ENCODE data around the gene CELF2.

The CELF2 gene

GRCh38 chr10:11138314-11139033, 120.8 kb downstream of the CELF2 start:
- Histone ChIP-seq H3K79me1 (ENCODE audit: low read length) (no peaks in the 10 kb centered on the region), H4K5ac (ENCODE audit: low read length) (no peak overlapping the region), H3K9ac (ENCODE audit: low read length) (no peak overlapping the region), H3K36me3 (ENCODE audit: control insufficient read depth, insufficient read depth, low read length) (no peaks in the 10 kb centered on the region), H3K27ac (ENCODE audit: low read depth, low read length) (no peak overlapping the region), H3K27me3 (ENCODE audit: insufficient read depth, low read length, poor library complexity) (no peaks in the 10 kb centered on the region), H2BK15ac (replicated peaks; ENCODE audit: low read depth) (no peak overlapping the region), H3K18ac (ENCODE audit: low read length) (no peak overlapping the region), H3K4me2 (ENCODE audit: low read length) (no peak overlapping the region), H3K4ac (ENCODE audit: low read depth, low read length) (no peak overlapping the region), H3K4me3 (ENCODE audit: low read length) (no peak overlapping the region), H2AK5ac (ENCODE audit: low read length) (no peak overlapping the region), H2BK120ac (ENCODE audit: low read depth, low read length) (no peak overlapping the region), H3K4me1 (ENCODE audit: control insufficient read depth, low read depth, low read length) (no peaks in the 10 kb centered on the region), H4K8ac (ENCODE audit: low read depth, low read length) (no peak overlapping the region), H2BK5ac (ENCODE audit: low read length) (no peak overlapping the region), H3K79me2 (ENCODE audit: control insufficient read depth, insufficient read depth, low read length) (no peaks in the 10 kb centered on the region), H3K56ac (ENCODE audit: low read length) (no peak overlapping the region), H3K23ac (ENCODE audit: low read length) (no peak overlapping the region)
- DNase-seq = no peak
- WGBS (ENCODE audit: extremely low coverage, insufficient coverage, low lambda C conversion rate) = no CpG with 5 or more reads among the region's 9 CpGs

GRCh38 chr10:11140963-11141362, 123.3 kb downstream of the CELF2 start:
- Histone ChIP-seq H3K23ac (ENCODE audit: low read length) (no peak overlapping the region), H3K9ac (ENCODE audit: low read length) (no peak overlapping the region), H3K4me2 (ENCODE audit: low read length) (no peak overlapping the region), H3K56ac (ENCODE audit: low read length) (no peak overlapping the region), H4K8ac (ENCODE audit: low read depth, low read length) (no peak overlapping the region), H3K27me3 (ENCODE audit: insufficient read depth, low read length, poor library complexity) (no peaks in the 10 kb centered on the region), H3K4me3 (ENCODE audit: low read length) (no peak overlapping the region), H3K18ac (ENCODE audit: low read length) (no peak overlapping the region), H2BK15ac (replicated peaks; ENCODE audit: low read depth) (no peak overlapping the region), H3K36me3 (ENCODE audit: control insufficient read depth, insufficient read depth, low read length) (no peaks in the 10 kb centered on the region), H2AK5ac (ENCODE audit: low read length) (no peak overlapping the region), H3K4ac (ENCODE audit: low read depth, low read length) (no peak overlapping the region), H3K27ac (ENCODE audit: low read depth, low read length) (no peak overlapping the region), H2BK120ac (ENCODE audit: low read depth, low read length) (no peak overlapping the region), H3K4me1 (ENCODE audit: control insufficient read depth, low read depth, low read length) (no peaks in the 10 kb centered on the region), H2BK5ac (ENCODE audit: low read length) (no peak overlapping the region), H4K5ac (ENCODE audit: low read length) (no peak overlapping the region), H3K79me1 (ENCODE audit: low read length) (no peaks in the 10 kb centered on the region), H3K79me2 (ENCODE audit: control insufficient read depth, insufficient read depth, low read length) (no peaks in the 10 kb centered on the region)
- DNase-seq = no peak
- no CpG with 5 or more reads among the region's 6 CpGs for WGBS (ENCODE audit: extremely low coverage, insufficient coverage, low lambda C conversion rate)

GRCh38 chr10:11141571-11142091, 124.0 kb downstream of the CELF2 start:
- H4K8ac ChIP-seq (ENCODE audit: low read depth, low read length) = no peak overlapping the region
- DNase-seq = no peak
- H3K4me2 ChIP-seq (ENCODE audit: low read length) = no peak overlapping the region
- WGBS (ENCODE audit: extremely low coverage, insufficient coverage, low lambda C conversion rate) = no CpG with 5 or more reads among the region's 3 CpGs
- no peak overlapping the region for H3K4me3 ChIP-seq (ENCODE audit: low read length)
- no peak overlapping the region for H4K5ac ChIP-seq (ENCODE audit: low read length)
- no peak overlapping the region for H3K23ac ChIP-seq (ENCODE audit: low read length)
- H2BK120ac ChIP-seq (ENCODE audit: low read depth, low read length) = no peak overlapping the region
- H3K56ac ChIP-seq (ENCODE audit: low read length) = no peak overlapping the region
- H3K4ac ChIP-seq (ENCODE audit: low read depth, low read length) = no peak overlapping the region
- H3K36me3 ChIP-seq (ENCODE audit: control insufficient read depth, insufficient read depth, low read length) = no peaks in the 10 kb centered on the region
- H3K27ac ChIP-seq (ENCODE audit: low read depth, low read length) = no peak overlapping the region
- H2AK5ac ChIP-seq (ENCODE audit: low read length) = no peak overlapping the region
- no peaks in the 10 kb centered on the region for H3K27me3 ChIP-seq (ENCODE audit: insufficient read depth, low read length, poor library complexity)
- no peak overlapping the region for H3K9ac ChIP-seq (ENCODE audit: low read length)
- H3K79me1 ChIP-seq (ENCODE audit: low read length) = no peaks in the 10 kb centered on the region
- no peak overlapping the region for H3K18ac ChIP-seq (ENCODE audit: low read length)
- no peaks in the 10 kb centered on the region for H3K79me2 ChIP-seq (ENCODE audit: control insufficient read depth, insufficient read depth, low read length)
- no peaks in the 10 kb centered on the region for H3K4me1 ChIP-seq (ENCODE audit: control insufficient read depth, low read depth, low read length)
- H2BK5ac ChIP-seq (ENCODE audit: low read length) = no peak overlapping the region
- H2BK15ac ChIP-seq (replicated peaks; ENCODE audit: low read depth) = no peak overlapping the region

GRCh38 chr10:11142777-11143176, 125.1 kb downstream of the CELF2 start:
- Histone ChIP-seq H3K4me3 (ENCODE audit: low read length) (no peak overlapping the region), H2BK120ac (ENCODE audit: low read depth, low read length) (no peak overlapping the region), H4K5ac (ENCODE audit: low read length) (no peak overlapping the region), H4K8ac (ENCODE audit: low read depth, low read length) (no peak overlapping the region), H3K23ac (ENCODE audit: low read length) (no peak overlapping the region), H3K4ac (ENCODE audit: low read depth, low read length) (no peak overlapping the region), H3K79me1 (ENCODE audit: low read length) (no peaks in the 10 kb centered on the region), H3K18ac (ENCODE audit: low read length) (no peak overlapping the region), H3K27me3 (ENCODE audit: insufficient read depth, low read length, poor library complexity) (no peaks in the 10 kb centered on the region), H3K36me3 (ENCODE audit: control insufficient read depth, insufficient read depth, low read length) (no peaks in the 10 kb centered on the region), H3K79me2 (ENCODE audit: control insufficient read depth, insufficient read depth, low read length) (no peaks in the 10 kb centered on the region), H3K4me1 (ENCODE audit: control insufficient read depth, low read depth, low read length) (no peaks in the 10 kb centered on the region), H3K27ac (ENCODE audit: low read depth, low read length) (no peak overlapping the region), H3K9ac (ENCODE audit: low read length) (no peak overlapping the region), H2BK5ac (ENCODE audit: low read length) (no peak overlapping the region), H2BK15ac (replicated peaks; ENCODE audit: low read depth) (no peak overlapping the region), H3K56ac (ENCODE audit: low read length) (no peak overlapping the region), H3K4me2 (ENCODE audit: low read length) (no peak overlapping the region), H2AK5ac (ENCODE audit: low read length) (no peak overlapping the region)
- no peak for DNase-seq
- WGBS (ENCODE audit: extremely low coverage, insufficient coverage, low lambda C conversion rate) = no CpG with 5 or more reads among the region's 8 CpGs

- Histone ChIP-seq H2AK5ac (ENCODE audit: low read length) (no peak overlapping the region), H2BK120ac (ENCODE audit: low read depth, low read length) (no peak overlapping the region), H4K5ac (ENCODE audit: low read length) (no peak overlapping the region), H3K4me3 (ENCODE audit: low read length) (no peak overlapping the region), H2BK15ac (replicated peaks; ENCODE audit: low read depth) (no peak overlapping the region), H3K36me3 (ENCODE audit: control insufficient read depth, insufficient read depth, low read length) (no peaks in the 10 kb centered on the region), H2BK5ac (ENCODE audit: low read length) (no peak overlapping the region), H3K18ac (ENCODE audit: low read length) (no peak overlapping the region), H3K4ac (ENCODE audit: low read depth, low read length) (no peak overlapping the region), H3K27me3 (ENCODE audit: insufficient read depth, low read length, poor library complexity) (no peaks in the 10 kb centered on the region), H3K56ac (ENCODE audit: low read length) (no peak overlapping the region), H4K8ac (ENCODE audit: low read depth, low read length) (no peak overlapping the region), H3K9ac (ENCODE audit: low read length) (no peak overlapping the region), H3K23ac (ENCODE audit: low read length) (no peak overlapping the region), H3K4me2 (ENCODE audit: low read length) (no peak overlapping the region), H3K79me1 (ENCODE audit: low read length) (no peaks in the 10 kb centered on the region), H3K27ac (ENCODE audit: low read depth, low read length) (no peak overlapping the region), H3K4me1 (ENCODE audit: control insufficient read depth, low read depth, low read length) (no peaks in the 10 kb centered on the region), H3K79me2 (ENCODE audit: control insufficient read depth, insufficient read depth, low read length) (no peaks in the 10 kb centered on the region)
- no peak for DNase-seq
- WGBS (ENCODE audit: extremely low coverage, insufficient coverage, low lambda C conversion rate) = no CpG with 5 or more reads among the region's 5 CpGs
Measured at GRCh38 chr10:11143242-11143641, 125.6 kb downstream of the CELF2 start.
